ENCODE measurements around the gene MALT1.

MALT1 gene

GRCh38 chr18:58787536-58788149 is 116.4 kb downstream of the MALT1 start:
- TF ChIP-seq, protein P1, sequence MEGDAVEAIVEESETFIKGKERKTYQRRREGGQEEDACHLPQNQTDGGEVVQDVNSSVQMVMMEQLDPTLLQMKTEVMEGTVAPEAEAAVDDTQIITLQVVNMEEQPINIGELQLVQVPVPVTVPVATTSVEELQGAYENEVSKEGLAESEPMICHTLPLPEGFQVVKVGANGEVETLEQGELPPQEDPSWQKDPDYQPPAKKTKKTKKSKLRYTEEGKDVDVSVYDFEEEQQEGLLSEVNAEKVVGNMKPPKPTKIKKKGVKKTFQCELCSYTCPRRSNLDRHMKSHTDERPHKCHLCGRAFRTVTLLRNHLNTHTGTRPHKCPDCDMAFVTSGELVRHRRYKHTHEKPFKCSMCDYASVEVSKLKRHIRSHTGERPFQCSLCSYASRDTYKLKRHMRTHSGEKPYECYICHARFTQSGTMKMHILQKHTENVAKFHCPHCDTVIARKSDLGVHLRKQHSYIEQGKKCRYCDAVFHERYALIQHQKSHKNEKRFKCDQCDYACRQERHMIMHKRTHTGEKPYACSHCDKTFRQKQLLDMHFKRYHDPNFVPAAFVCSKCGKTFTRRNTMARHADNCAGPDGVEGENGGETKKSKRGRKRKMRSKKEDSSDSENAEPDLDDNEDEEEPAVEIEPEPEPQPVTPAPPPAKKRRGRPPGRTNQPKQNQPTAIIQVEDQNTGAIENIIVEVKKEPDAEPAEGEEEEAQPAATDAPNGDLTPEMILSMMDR (IDR thresholded peaks at IDR 0.05; ENCODE audit: extremely low read depth, missing control alignments): no peak
- DNase-seq (ENCODE audit: low spot score): no peak

DNA sequence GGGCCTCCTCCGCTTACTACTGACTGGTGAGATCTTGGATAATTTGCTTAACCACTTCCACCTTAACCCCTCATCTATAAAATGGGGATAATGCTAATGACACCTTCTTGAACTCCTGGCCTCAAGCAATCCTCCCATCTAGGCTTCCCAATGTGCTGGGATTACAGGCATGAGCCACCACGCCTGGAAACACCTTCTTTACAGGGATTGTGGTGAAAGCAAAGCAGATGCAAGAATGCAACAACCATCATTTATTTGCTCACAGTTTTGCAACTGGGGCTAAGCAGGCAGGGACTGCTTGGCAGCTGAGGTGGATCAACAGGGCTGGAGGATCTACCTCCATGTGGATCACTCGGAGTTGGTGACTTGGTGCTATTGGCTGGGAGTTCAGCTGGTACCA is 117.2 kb downstream of the MALT1 start:
- DNase-seq (ENCODE audit: low spot score): no peak
- TF ChIP-seq, protein P1 (IDR thresholded peaks at IDR 0.05; ENCODE audit: extremely low read depth, missing control alignments): no peak

GRCh38 chr18:58788971-58789875 is 118.0 kb downstream of the MALT1 start:
- DNase-seq (ENCODE audit: low spot score): no peak

GRCh38 chr18:58789876-58790240 is 118.6 kb downstream of the MALT1 start:
- TF ChIP-seq, protein P1 (IDR thresholded peaks at IDR 0.05; ENCODE audit: extremely low read depth, missing control alignments): no peak
- no peak for DNase-seq (ENCODE audit: low spot score)

More at GRCh38 chr18:58788971-58789875, 118.0 kb downstream of the MALT1 start:
- TF ChIP-seq, protein P1 (IDR thresholded peaks at IDR 0.05; ENCODE audit: extremely low read depth, missing control alignments): no peak

- TF ChIP-seq, protein P1 (IDR thresholded peaks at IDR 0.05; ENCODE audit: extremely low read depth, missing control alignments): no peak
- peak; percentile 62 for DNase-seq (ENCODE audit: low spot score)
Observed at GRCh38 chr18:58792086-58792485, 120.8 kb downstream of the MALT1 start.

GRCh38 chr18:58793361-58793760 is 122.1 kb downstream of the MALT1 start:
- no peak for DNase-seq (ENCODE audit: low spot score)
- TF ChIP-seq, protein P1 (IDR thresholded peaks at IDR 0.05; ENCODE audit: extremely low read depth, missing control alignments): no peak

- DNase-seq (ENCODE audit: low spot score): no peak
- TF ChIP-seq, protein P1 (IDR thresholded peaks at IDR 0.05; ENCODE audit: extremely low read depth, missing control alignments): no peak
Observed at GRCh38 chr18:58796220-58796619, 125.0 kb downstream of the MALT1 start.
